Stimulated activated CD4-positive, alpha-beta T cell treated with anti-CD3 and anti-CD28 coated beads, TNF-alpha, amount 100 ng/mL, for 1 hour (primary cell): ENCODE data around the gene ARHGAP22.
"Not testable (repeated sequence)": the region's sequence is repeated elsewhere in the genome, so short reads cannot be mapped to it uniquely, and the experiment has no call there.

Experiments used
- DNase-seq, 3 donors: peaks; one replicate each; pipeline ENCODE4 v3.0.0-alpha.2; 2020; ENCODE audit warnings: low read depth in 3 of 3, low spot score in 1 of 3

The ARHGAP22 gene

DNA sequence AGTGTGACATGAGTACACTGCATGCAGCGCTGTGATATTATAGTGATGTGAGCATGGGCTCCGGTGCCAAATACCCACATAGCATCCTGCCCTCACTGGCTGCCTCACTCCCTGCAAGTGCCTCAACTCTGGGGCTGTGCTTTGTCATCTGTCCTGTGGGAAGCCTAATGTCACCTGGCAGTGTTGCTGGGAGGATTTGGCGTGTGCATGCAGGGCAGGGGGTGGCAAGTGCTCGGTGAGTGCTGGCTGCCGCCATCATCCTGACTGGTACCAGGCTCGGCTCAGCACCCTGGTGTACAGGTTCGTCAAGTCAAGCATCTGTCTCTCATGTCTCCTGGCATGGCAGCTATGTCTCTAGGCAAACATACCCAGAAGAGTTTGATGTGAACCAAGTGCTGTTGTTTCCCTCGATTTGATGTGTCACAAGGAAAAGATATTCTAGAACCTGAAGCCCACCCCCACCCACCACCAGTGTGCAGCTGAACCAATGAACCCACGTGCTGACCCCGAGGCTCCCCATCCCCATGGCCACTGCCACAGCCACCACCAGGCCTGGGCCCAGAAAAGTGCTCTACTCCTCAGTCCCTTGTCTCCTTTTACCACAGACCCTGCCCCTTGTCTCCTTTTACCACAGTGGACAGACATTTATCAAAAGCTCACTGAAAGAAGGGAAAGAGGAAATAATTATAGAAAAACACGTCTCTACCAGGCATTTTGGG, 162.6 kb downstream of the ARHGAP22 start:
- no peak for DNase-seq

- DNase-seq = no peak
Measured at GRCh38 chr10:48440771-48441170, 164.1 kb downstream of the ARHGAP22 start.

- no peak for DNase-seq
Measured at GRCh38 chr10:48439581-48440041, 165.3 kb downstream of the ARHGAP22 start.

- DNase-seq = no peak
Measured at GRCh38 chr10:48439031-48439430, 165.8 kb downstream of the ARHGAP22 start.

DNA sequence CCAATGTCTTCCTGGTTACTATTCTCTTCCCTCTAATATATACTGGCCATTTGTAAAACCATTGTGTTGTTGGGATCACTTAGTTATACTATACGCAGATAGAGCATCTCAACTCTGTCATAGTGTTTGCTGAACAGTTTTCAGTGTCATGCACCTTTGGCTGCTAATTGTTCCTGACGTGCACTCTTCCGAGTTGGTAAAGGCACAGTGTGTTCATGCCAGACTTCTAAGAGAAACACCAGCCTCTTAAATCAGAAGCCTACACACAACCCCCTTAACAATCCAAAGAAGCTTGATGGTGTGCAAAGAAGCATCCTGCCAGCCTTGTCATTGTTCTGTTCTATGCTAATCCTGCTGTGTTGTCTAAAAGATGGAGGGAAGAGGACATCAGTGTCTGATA, 167.3 kb downstream of the ARHGAP22 start:
- DNase-seq = no peak

GRCh38 chr10:48431871-48432270, 173.0 kb downstream of the ARHGAP22 start:
- no peak for DNase-seq

- DNase-seq = no peak
Measured at GRCh38 chr10:48430402-48430993, 174.4 kb downstream of the ARHGAP22 start.

DNA sequence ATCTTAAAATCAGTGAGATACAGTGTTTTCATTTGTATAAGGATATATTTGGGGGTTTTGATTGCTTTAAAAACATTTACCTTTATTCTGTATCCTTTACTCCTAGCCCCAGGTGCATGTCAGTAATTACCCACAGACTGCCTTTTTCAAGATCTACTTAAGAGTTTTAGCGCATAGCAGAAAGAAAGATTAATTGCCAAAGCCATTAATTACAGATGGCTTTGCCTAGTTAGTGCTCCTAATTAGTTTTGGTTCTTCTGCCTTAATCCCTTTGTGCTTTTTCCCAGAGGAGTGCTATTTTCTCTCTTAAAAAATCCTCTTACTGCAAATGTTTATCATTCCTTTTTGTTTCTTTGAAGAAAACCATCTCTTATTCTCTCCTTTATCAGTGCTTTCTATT, 175.6 kb downstream of the ARHGAP22 start:
- DNase-seq = no peak

GRCh38 chr10:48428896-48429295, 176.0 kb downstream of the ARHGAP22 start:
- DNase-seq = no peak

GRCh38 chr10:48423884-48424283, 181.0 kb downstream of the ARHGAP22 start:
- DNase-seq = no peak

DNA sequence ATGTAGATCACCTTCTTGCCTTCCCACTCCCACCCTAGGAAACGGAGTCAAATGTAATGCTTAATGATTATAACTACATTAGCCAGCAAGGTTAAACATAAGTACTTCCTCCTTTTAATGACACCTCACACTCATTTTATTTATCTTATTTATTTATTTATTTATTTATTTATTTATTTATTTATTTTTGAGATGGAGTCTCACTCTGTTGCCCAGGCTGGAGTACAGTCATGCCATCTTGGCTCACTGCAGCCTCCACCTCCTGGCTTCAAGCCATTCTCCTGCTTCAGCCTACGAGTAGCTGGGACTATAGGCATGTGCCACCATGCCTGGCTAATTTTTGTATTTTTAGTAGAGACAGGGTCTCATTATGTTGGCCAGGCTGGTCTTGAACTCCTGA, 183.0 kb downstream of the ARHGAP22 start:
- DNase-seq = not testable (repeated sequence)

DNA sequence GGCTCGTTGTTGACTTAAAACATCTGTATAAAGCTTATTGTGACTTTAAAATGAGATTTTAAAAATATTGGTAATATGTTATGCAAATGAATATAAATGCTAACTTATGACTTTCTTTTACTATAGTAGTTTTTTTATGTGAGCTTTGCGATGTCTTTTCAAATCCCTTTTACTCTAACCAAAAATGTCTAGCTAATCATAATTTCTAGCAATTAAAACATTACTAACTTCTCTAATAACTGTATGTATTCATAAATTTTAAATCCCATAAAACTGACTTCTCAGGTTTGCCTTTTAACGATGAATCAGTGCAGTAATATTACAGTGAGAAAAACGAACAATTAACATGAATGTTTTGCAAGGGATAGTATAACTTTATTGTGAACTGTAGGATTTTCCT, 185.2 kb downstream of the ARHGAP22 start:
- no peak for DNase-seq

DNA sequence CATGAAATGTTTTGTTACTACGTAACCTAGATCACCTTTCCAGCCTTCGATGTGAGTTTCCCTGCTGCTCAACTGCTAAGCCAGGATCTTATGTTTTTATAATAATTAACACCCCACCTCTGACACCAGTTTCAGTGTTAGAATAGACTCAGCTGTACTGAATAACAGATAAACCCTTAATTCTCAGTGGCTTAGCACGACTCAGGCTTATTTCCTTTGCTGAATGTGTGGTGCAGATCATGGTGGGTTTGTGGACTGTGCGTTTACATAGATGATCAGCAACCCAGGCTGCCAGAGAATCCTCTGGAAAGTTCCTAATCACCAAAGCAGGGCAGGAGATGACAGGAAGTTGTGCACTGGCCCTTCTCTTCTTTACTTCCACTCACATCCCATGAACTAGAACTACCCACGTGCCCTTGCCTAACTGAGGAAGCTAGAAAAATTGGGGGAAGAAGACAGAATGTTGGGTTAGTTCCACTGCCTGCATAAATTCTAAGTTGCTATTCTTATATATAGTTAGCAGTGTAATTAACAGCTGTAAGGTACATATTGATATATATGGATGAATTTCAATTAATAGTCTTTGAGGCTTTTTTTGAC, 186.6 kb downstream of the ARHGAP22 start:
- no peak for DNase-seq

DNA sequence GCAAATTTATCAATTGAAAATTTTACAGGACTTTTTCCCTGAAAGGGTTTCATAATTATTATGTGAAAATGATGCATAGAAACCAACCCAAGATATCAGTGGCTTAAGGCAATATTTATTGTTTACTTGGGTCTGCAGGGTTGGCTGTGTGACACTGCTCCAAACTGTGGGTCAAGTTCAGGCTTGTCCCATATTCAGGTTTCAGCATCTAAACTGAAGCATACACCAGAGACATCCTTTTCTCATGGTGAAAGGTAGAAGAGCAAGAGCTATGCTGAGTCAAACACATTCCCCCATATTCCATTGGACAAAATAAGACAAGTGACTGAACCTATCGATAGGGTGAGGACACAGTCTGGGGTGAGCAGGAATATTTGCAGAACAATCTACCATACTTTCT, 187.5 kb downstream of the ARHGAP22 start:
- DNase-seq = no peak

DNA sequence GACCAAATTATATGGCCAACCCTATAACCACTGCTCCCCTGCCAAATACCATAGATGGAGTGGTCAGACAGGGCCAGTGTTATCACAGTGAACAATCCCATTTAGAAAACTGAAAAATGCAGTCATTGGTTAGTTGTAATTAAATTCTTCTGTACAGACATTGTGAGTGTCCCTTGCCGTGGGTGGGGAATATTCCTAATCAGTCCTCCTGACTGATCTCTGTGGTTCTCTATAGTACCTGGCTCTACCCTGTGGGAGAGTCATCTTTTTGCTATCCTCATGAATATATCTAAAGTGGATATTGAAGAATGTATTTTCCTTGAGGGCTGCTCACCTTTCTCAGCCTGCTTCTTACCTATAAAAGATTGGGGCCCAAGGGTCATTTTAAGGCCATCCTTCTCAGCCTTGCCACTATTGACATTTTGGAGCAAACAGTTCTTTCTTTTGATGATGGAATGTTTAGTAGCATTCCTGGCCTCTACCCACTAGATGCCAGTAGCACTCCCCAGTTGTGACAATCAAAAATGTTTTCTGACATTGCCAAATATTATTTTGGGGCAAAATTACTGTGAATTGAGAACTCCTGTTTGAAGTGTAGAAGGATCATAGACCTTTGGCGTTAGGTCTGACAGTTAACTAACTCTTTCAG, 188.2 kb downstream of the ARHGAP22 start:
- no peak for DNase-seq

GRCh38 chr10:48414778-48415177, 190.1 kb downstream of the ARHGAP22 start:
- no peak for DNase-seq

- no peak for DNase-seq
Measured at GRCh38 chr10:48414160-48414559, 190.7 kb downstream of the ARHGAP22 start.

- no peak for DNase-seq
Measured at GRCh38 chr10:48412933-48413332, 191.9 kb downstream of the ARHGAP22 start.

DNA sequence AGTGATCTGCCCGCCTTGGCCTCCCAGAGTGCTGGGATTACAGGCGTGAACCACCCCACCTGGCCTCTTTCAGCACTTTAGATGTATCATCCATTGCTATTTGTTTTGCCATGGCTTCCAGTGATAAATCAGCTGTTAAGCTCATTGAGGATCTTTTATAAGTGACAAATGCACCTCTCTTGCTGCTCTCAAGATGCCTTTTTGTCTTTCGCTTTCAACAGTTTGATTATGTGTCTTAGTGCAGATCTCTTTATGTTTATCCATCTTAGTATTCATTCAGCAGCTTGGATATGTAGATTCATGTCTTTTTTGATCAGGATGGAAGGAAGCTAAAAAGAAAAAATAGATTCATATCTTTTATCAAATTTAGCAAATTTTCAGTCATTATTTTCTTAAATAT, 192.8 kb downstream of the ARHGAP22 start:
- DNase-seq = no peak

- no peak for DNase-seq
Measured at GRCh38 chr10:48411510-48411909, 193.4 kb downstream of the ARHGAP22 start.

DNA sequence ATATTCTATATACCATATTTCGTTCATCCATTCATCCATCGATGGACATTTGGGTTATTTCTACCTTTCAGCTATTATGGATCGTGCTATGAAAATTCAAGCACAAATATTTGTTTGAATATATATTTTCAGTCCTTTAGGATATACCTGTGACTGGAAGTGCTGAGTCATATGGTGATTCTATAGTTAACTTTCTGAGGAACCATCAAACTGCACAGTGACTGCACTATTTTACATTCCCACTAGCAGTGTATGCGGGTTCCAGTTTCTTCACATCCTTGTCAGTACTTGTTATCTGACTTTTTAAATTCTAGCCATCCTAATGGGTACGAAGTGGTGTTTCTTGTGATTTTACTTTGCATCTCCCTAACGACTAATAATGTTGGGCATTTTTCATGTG, 194.4 kb downstream of the ARHGAP22 start:
- no peak for DNase-seq

GRCh38 chr10:48406658-48407057, 198.2 kb downstream of the ARHGAP22 start:
- no peak for DNase-seq
